Tracheal epithelial cell (primary cell): ENCODE data around the gene LTA. TPM values are rescaled to one million over a fixed set of nuclear protein-coding genes. Genes with fewer than 3 reads are reported as not detected.

Experiments
- total RNA-seq: library from RNA; depleted of rRNA; stranded (reverse); fragments of >200 nt; gene quantifications from 2 replicates; pipeline ENCODE4 v1.2.1, GENCODE V29; 2014

The LTA gene, protein sequence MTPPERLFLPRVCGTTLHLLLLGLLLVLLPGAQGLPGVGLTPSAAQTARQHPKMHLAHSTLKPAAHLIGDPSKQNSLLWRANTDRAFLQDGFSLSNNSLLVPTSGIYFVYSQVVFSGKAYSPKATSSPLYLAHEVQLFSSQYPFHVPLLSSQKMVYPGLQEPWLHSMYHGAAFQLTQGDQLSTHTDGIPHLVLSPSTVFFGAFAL
- total RNA-seq: not detected in 2 replicates

DNA sequence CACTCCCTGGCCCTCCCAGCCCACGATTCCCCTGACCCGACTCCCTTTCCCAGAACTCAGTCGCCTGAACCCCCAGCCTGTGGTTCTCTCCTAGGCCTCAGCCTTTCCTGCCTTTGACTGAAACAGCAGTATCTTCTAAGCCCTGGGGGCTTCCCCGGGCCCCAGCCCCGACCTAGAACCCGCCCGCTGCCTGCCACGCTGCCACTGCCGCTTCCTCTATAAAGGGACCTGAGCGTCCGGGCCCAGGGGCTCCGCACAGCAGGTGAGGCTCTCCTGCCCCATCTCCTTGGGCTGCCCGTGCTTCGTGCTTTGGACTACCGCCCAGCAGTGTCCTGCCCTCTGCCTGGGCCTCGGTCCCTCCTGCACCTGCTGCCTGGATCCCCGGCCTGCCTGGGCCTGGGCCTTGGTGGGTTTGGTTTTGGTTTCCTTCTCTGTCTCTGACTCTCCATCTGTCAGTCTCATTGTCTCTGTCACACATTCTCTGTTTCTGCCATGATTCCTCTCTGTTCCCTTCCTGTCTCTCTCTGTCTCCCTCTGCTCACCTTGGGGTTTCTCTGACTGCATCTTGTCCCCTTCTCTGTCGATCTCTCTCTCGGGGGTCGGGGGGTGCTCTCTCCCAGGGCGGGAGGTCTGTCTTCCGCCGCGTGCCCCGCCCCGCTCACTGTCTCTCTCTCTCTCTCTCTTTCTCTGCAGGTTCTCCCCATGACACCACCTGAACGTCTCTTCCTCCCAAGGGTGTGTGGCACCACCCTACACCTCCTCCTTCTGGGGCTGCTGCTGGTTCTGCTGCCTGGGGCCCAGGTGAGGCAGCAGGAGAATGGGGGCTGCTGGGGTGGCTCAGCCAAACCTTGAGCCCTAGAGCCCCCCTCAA, at the start of gene LTA:
Gene LTA (plus strand): TSS at position 249 of the 871 bp plus-strand sequence. CDS start 454 bp downstream, at position 703.

DNA sequence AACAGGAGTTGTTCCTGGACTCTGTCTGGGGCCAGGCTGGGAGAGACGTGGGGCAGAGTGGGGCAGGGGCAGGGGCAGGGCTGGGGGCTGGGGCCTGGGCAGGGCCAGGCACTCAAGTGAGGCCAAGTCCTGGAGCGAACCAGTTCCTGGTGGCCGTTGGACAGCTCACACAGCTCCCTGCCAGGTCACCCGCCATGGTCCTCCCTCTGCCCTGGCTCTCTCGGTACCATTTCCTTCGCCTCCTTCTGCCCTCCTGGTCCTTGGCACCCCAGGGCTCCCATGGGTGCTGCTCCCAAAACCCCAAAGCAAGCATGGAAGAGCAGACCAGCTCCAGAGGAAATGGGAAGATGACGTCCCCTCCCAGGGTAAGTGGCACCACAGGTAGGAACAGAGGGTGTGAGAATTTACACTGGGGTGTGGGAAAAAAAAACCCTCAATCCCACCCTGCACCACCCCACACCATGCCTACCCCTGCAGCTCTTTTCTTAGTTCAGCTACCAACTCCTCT, 43.2 kb upstream of the LTA start, which contains the start of gene MCCD1:
Gene MCCD1 (plus strand): TSS at position 142 of the 508 bp plus-strand sequence. CDS start 53 bp downstream, at position 195.

DNA sequence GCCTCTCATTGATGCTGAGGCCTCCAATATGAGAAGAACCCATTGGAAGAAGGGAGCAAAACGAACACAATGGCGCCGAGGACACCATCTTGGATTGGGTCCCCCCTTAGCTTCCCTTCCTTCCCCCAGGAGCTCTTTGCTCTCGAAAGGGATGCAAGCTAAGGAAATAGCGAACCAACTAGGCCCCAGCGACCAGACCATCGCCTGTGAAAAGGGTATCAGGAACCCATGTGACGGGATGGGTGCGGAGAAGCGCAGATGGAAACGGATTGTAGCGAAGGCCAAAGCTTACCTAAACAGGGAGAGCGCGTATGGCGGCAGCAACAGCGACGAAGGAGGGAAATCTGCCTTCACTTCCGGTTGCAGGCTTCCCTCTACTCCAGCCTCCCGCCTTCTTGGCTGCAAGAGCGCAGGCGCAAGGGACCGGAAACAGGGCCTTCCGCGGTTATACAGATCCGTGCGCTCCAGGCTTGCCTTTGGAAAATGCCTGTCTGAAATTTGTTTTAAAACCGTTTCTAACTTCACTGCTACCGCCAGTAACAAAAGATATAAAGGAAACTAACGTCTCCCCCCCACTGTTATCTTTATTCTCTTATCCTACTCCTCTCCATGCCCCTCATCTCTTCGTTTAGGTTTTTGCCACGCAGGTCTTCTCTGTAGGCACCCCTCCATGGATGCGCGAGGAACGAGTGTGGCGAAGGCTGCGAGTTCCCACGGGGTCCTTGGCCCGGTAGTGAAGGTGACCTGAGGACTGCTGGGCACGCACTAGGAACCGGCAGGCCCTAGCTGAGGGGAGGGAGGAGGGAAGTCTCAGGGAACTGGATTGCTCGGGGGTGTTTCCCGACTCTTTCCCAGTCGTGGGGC, 30.2 kb upstream of the LTA start, which contains the start of gene DDX39B:
Gene DDX39B (minus strand): TSS at position 346 of the 864 bp plus-strand sequence. CDS start 1,471 bp downstream, outside the sequence.

DNA sequence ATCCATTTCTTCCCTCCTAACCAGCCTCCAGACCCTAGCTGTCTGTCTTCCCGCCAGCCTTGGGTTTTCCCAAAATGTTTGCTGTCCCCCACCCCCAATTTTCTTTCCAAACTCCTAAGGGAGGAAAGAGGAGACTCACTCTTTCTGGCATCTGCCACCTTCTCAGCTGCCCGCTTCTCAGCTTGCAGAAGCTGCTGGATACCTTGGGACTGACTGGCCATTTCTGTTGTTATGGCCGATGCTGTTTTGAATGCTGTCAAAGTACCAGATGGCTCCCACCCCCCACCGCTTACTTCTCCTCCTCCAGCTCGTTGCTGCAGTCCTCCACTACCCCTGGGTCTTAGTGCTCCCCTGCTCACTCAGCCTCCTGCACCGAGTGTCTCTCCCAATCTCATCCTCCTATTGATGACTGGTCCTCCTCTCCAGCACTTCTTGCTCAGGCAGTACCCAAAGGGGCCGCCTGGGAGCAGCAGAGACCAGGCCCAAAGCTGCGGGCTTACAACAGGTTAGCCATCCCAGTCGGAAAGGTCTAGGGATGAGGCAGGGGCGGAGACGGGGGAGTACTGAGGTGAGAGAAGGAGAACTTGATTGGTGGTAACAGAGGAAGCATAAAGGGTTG, 25.6 kb upstream of the LTA start, which contains the start of gene ATP6V1G2:
Gene ATP6V1G2 (minus strand): TSS at position 270 of the 619 bp plus-strand sequence. CDS start 49 bp downstream, at position 221.

DNA sequence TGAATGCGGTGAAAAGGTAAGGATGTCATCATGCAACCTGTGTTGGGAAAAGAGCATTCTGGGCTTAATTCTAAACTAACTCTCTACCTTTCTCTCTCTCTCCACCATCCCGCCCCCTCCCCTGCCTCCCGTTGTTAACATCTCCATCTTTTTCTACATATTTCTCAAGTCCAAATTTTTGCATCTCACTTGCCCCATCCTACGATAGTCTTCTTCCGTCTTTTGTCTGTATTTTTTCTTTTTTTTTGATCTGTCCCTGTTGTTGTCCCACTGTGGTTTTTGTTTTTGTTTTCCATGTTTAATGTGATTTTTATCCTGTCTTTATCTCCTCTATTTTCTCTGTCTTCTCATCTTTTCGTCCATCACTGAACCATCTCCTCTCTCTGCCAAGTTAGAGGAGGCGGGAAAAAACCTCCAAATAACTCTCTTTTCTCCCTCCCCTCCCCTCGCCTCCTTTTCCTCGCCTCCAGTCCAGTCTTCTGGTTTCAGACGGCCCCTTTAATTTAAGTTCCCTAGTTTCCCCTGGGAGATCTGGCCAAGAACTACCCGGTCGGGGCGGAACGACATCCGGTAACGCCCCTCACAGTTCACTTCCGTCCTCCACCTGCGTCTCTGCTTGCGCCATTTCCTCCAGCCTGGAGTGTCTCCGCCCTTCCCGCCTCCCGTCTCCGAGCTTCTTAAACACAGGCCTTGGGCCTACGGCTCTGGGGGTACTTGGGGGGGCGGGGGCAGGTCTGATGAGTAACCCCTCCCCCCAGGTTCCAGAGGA, 24.9 kb upstream of the LTA start, which contains the start of gene NFKBIL1:
Gene NFKBIL1 (plus strand): TSS at position 651 of the 769 bp plus-strand sequence. CDS start 87 bp downstream, at position 738.

DNA sequence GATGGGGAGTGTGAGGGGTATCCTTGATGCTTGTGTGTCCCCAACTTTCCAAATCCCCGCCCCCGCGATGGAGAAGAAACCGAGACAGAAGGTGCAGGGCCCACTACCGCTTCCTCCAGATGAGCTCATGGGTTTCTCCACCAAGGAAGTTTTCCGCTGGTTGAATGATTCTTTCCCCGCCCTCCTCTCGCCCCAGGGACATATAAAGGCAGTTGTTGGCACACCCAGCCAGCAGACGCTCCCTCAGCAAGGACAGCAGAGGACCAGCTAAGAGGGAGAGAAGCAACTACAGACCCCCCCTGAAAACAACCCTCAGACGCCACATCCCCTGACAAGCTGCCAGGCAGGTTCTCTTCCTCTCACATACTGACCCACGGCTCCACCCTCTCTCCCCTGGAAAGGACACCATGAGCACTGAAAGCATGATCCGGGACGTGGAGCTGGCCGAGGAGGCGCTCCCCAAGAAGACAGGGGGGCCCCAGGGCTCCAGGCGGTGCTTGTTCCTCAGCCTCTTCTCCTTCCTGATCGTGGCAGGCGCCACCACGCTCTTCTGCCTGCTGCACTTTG, 3.3 kb downstream of the LTA start, which contains the start of gene TNF:
Gene TNF (plus strand): TSS at position 231 of the 567 bp plus-strand sequence. CDS start 177 bp downstream, at position 408.

DNA sequence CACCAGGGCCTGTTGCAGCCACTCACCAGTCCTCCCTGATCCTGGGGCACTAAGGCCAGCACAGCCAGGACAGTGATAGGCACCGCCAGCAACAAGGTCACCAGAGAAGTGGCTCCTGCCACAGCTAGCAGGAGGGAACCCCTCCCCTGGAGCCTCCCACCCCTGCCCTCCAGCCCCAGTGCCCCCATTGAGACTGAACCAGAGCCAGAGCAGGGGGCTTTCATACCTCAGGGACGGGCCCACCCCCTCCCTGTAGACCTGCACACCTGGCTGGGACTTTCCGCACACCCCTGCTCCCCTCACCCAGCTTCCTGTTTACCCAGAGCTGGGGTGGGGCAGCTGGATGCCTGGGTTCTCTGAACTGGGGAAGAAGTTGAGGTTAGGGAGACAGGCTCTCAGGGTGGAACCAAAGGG, 10.1 kb downstream of the LTA start, which contains the start of gene LTB:
Gene LTB (minus strand): TSS at position 195 of the 414 bp plus-strand sequence. CDS start 7 bp downstream, at position 188.

DNA sequence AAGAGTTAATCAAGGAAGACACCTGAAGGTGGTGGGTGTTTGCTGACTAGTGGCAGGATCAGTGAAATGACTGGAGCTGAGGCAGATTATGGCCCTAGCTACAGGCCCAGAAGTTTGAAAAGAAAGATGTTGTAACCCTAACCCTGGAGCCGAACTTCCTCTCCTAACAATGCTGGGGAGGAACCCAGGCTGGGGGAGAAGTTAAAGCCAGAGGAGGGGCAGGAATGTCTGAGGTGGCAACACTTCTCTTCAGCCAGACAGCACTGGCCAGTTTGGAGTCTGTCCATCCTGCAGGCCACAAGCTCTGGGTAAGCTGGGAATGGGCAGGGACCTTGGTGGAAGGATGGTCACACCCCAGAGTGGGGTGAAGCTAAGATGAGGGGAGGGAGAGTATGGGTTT, 13.9 kb downstream of the LTA start, which contains the start of gene LST1:
Gene LST1 (plus strand): TSS at position 270 of the 400 bp plus-strand sequence. CDS start 1,023 bp downstream, outside the sequence.

DNA sequence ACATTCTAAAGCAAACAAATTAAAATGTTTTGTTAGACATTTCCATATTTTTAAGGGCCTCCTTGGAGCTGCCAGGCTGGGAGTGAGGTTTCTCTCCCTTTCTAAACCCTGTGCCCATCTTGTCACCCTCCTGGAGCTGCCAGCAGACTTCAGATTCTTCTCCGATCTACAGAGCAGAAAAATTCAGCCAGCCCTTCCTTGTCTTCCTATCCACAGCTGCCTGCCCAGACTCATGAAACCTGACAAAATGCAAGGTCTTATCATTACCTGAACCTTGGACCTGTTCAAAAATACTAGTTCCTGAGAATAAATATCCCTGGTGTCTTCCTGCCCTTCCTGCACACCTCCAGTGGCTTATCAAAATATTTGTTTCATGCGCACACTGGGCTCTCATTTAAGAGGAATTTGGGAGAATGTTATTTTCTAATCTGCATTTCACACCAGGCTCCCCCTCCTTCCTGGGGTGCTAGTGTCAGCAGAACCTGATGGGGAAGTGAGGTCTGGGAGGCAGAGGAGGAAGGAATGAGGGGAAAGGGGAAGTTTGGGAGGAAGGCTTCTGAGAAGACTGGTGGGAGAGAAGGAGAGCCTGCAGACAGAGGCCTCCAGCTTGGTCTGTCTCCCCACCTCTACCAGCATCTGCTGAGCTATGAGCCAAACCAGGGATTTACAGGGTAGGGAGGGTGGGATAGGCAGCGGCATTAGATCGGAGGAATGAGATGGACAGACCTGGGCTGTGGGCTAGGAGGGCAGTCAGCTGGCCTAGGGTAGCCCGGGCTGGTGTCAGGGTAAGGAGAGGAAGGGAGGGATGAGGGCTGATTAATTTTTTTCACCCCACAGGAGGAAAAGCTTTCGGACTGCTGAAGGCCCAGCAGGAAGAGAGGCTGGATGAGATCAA, 42.8 kb downstream of the LTA start, which contains the start of gene AIF1:
Gene AIF1 (plus strand): TSS at position 551 of the 895 bp plus-strand sequence. CDS start 96 bp downstream, at position 647.

DNA sequence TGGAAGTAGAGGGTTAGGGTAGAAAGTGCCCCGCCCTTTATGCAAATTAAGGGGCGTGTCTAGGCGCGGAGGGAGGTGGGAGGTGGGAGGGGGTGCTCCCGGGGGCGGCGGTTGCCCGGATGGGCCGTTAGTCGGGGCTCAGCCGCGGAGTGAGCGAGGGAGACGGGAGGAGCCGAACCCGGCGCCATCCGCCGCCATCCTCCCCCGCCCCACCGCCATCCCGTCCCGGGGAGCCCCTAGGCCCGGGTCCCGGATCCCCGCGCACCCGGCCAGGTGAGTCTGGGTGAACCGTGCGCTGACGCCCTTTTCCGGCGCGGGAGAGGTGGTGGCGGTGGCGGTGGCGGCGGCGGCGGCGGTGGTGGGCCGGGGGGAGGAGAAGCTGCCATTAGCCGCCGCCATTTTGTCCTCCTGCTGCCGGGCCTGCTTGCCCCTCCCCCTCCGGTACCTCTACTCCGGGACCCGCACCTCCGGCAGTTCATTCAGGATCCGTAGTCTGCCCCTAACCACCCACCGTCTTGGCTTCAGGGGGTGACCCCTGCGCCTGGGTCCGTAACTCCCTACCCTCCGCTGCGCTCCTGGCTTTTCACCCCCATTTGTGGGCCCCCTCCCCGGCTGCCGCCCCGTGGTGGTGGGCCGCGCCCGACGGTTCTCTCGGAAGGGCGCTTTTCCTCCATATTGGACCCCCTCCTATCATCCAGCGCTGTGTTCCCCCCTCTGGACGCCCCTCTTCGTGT, 48.7 kb downstream of the LTA start, which contains the start of gene PRRC2A:
Gene PRRC2A (plus strand): TSS at position 130 of the 734 bp plus-strand sequence. CDS start 2,075 bp downstream, outside the sequence.

Other genes starting within 250 kb of the LTA start
- gene HLA-B, start 215.1 kb upstream of the LTA start, total RNA-seq: 37.1 and 164 TPM in 2 replicates
- gene MICA, start 168.7 kb upstream of the LTA start, total RNA-seq: 28.7 and 56.9 TPM in 2 replicates
- gene MICB, start 74.1 kb upstream of the LTA start, total RNA-seq: 4.7 and 9.9 TPM in 2 replicates
- gene MCCD1, start 43.3 kb upstream of the LTA start, total RNA-seq: not detected in 2 replicates
- 279 and 313 TPM in 2 replicates for gene DDX39B, start 30.3 kb upstream of the LTA start, total RNA-seq
- 0.21 and 1.2 TPM in 2 replicates for gene ATP6V1G2, start 25.7 kb upstream of the LTA start, total RNA-seq
- gene NFKBIL1, start 24.7 kb upstream of the LTA start, total RNA-seq: 43.6 and 54.6 TPM in 2 replicates
- 4.3 TPM in 1 of 2 replicates, not detected in the other for gene TNF, start 3.3 kb downstream of the LTA start, total RNA-seq
- gene LTB, start 10.1 kb downstream of the LTA start, total RNA-seq: 6.7 TPM in 1 of 2 replicates, not detected in the other
- gene LST1, start 14.0 kb downstream of the LTA start, total RNA-seq: not detected in 2 replicates
- not detected in 2 replicates for gene NCR3, start 20.7 kb downstream of the LTA start, total RNA-seq
- not detected in 2 replicates for gene AIF1, start 42.9 kb downstream of the LTA start, total RNA-seq
- gene PRRC2A, start 48.4 kb downstream of the LTA start, total RNA-seq: 23.6 and 35.6 TPM in 2 replicates
- 128 and 161 TPM in 2 replicates for gene BAG6, start 80.4 kb downstream of the LTA start, total RNA-seq
- 0.96 and 1.3 TPM in 2 replicates for gene APOM, start 83.6 kb downstream of the LTA start, total RNA-seq
- gene C6orf47, start 88.5 kb downstream of the LTA start, total RNA-seq: 26.7 and 27.1 TPM in 2 replicates
- 7.0 and 12.0 TPM in 2 replicates for gene GPANK1, start 92.7 kb downstream of the LTA start, total RNA-seq
- gene CSNK2B, start 93.8 kb downstream of the LTA start, total RNA-seq: 84.2 and 103 TPM in 2 replicates
- gene LY6G5B, start 97.7 kb downstream of the LTA start, total RNA-seq: under 0.01 and 0.43 TPM in 2 replicates
- gene LY6G5C, start 108.8 kb downstream of the LTA start, total RNA-seq: not detected in 2 replicates
- gene ABHD16A, start 131.0 kb downstream of the LTA start, total RNA-seq: 25.2 and 40.2 TPM in 2 replicates
- not detected in 2 replicates for gene LY6G6F, start 134.6 kb downstream of the LTA start, total RNA-seq
- not detected in 2 replicates for gene LY6G6D, start 143.1 kb downstream of the LTA start, total RNA-seq
- not detected in 2 replicates for gene LY6G6C, start 149.5 kb downstream of the LTA start, total RNA-seq
- not detected in 2 replicates for gene MPIG6B, start 151.1 kb downstream of the LTA start, total RNA-seq
- 11.5 and 45.8 TPM in 2 replicates for gene DDAH2, start 157.0 kb downstream of the LTA start, total RNA-seq
- 454 and 1,059 TPM in 2 replicates for gene CLIC1, start 164.2 kb downstream of the LTA start, total RNA-seq
- gene MSH5, start 167.7 kb downstream of the LTA start, total RNA-seq: 4.3 and 5.8 TPM in 2 replicates
- gene SAPCD1, start 190.4 kb downstream of the LTA start, total RNA-seq: not detected in 2 replicates
- gene VWA7, start 205.0 kb downstream of the LTA start, total RNA-seq: 0.43 and 0.48 TPM in 2 replicates
- gene VARS1, start 223.5 kb downstream of the LTA start, total RNA-seq: 61.0 and 64.8 TPM in 2 replicates
- 34.2 and 39.0 TPM in 2 replicates for gene LSM2, start 234.7 kb downstream of the LTA start, total RNA-seq
- gene HSPA1L, start 243.0 kb downstream of the LTA start, total RNA-seq: 0.64 and 0.72 TPM in 2 replicates
- gene HSPA1A, start 243.3 kb downstream of the LTA start, total RNA-seq: 124 and 172 TPM in 2 replicates